Panc1 (cell line): ENCODE results near the gene WDR27. TPM values are rescaled to one million over a fixed set of nuclear protein-coding genes. Genes with fewer than 3 reads are reported as not detected.
"Not testable (repeated sequence)": the region's sequence is repeated elsewhere in the genome, so short reads cannot be mapped to it uniquely, and the experiment has no call there.

Experiments used
- ATAC-seq: fragments of 200-7000 bp; cut with Tn5 transposase; 2 replicates; pipeline ENCODE4 v1.9.1; 2020; ENCODE audit warnings: mild to moderate bottlenecking, moderate library complexity
- BruUV-seq: library from RNA; stranded (reverse); fragments of 400-500 nt; replicated peaks from 2 replicates; lab custom pipeline; 2021; lab: Mats Ljungman, UMichigan
- CTCF ChIA-PET: fragments of 300-600 bp; sonication (Branson Sonifier 250); formaldehyde crosslinking; loops from one replicate; lab custom pipeline; 2022; ENCODE audit warnings: antibody characterized with exemption; lab: Charles Lee
- POLR2A ChIA-PET: fragments of 300-600 bp; sonication (Branson Sonifier 250); formaldehyde crosslinking; loops from one replicate; lab custom pipeline; 2022; ENCODE audit warnings: antibody characterized with exemption; lab: Charles Lee
- DNase-seq: peaks from one replicate; pipeline ENCODE4 v3.0.0-alpha.2; 2010; ENCODE audit warnings: low read depth, low spot score
- H3K27ac ChIP-seq: 2 replicates; pipeline ENCODE4 v1.5.1; 2011; ENCODE audit warnings: mild to moderate bottlenecking, low read length, inconsistent platforms
- H3K27me3 ChIP-seq: fragments of 200-500 bp; sonication (Bioruptor generic); 2 replicates; pipeline ENCODE4 v1.6.0; 2014; ENCODE audit warnings: low read length, inconsistent platforms; ENCODE audit not compliant: control insufficient read depth, insufficient read depth
- H3K36me3 ChIP-seq: fragments of 200-500 bp; sonication (Bioruptor generic); 2 replicates; pipeline ENCODE4 v1.5.1; 2014; ENCODE audit warnings: inconsistent platforms, mild to moderate bottlenecking, low read length, moderate library complexity; ENCODE audit not compliant: control insufficient read depth, insufficient read depth
- H3K4me1 ChIP-seq: 2 replicates; pipeline ENCODE4 v1.5.1; 2011; ENCODE audit warnings: inconsistent platforms, mild to moderate bottlenecking, low read length, moderate library complexity; ENCODE audit not compliant: control insufficient read depth, insufficient read depth
- H3K4me3 ChIP-seq, 2 experiments: 2 replicates each; pipeline ENCODE4 v1.5.1; 2011 to 2012; ENCODE audit warnings: low read depth in 2 of 2, low read length in 2 of 2, mild to moderate bottlenecking in 2 of 2, inconsistent platforms in 1 of 2, moderate library complexity in 1 of 2
- H3K9me3 ChIP-seq: fragments of 200-500 bp; sonication (Bioruptor generic); 2 replicates; pipeline ENCODE4 v1.5.1; 2014; ENCODE audit warnings: low read depth, mild to moderate bottlenecking, inconsistent platforms, low read length, moderate library complexity; ENCODE audit not compliant: control insufficient read depth, insufficient read depth
- POLR2AphosphoS5 ChIP-seq: IDR thresholded peaks from 2 replicates; pipeline ENCODE4 v1.6.1; 2012; ENCODE audit warnings: mild to moderate bottlenecking, low read depth, low read length, moderate library complexity
- SIN3A ChIP-seq: IDR thresholded peaks from 2 replicates; pipeline ENCODE4 v1.6.1; 2012; ENCODE audit warnings: low read depth, mild to moderate bottlenecking, low read length, moderate library complexity, borderline replicate concordance; ENCODE audit not compliant: insufficient read depth
- TCF7L2 ChIP-seq: IDR thresholded peaks from 2 replicates; pipeline ENCODE4 v1.6.1; 2011; ENCODE audit warnings: mild to moderate bottlenecking, low read depth, low read length, inconsistent platforms
- in situ Hi-C: cut with HindIII; loops from 2 replicates; pipeline ENCODE4 v1.10.0; 2016; ENCODE audit warnings: low sequenced_read_pairs, low pct_unique_long_range_greater_than_20kb
- intact Hi-C: fragments of 100-400 bp; cut with micrococcal nuclease; formaldehyde crosslinking; loops from one replicate; pipeline ENCODE4 v1.10.0; 2022; ENCODE audit not compliant: unreplicated experiment
- total RNA-seq: library from RNA; stranded (reverse); gene quantifications from one replicate; pipeline ENCODE4 v1.2.1, GENCODE V29; 2021; ENCODE audit not compliant: unreplicated experiment
- TF ChIP-seq, protein P1 (sequence below): fragments of 450-650 bp; IDR thresholded peaks from 2 replicates; pipeline ENCODE4 v1.5.1; 2017; ENCODE audit warnings: mild to moderate bottlenecking
- TF ChIP-seq, protein P2 (sequence below), 2 experiments: IDR thresholded peaks; 2 replicates each; pipeline ENCODE4 v1.6.1; 2011 to 2012; ENCODE audit warnings: low read depth in 2 of 2, control low read depth in 1 of 2, low read length in 1 of 2, mild to moderate bottlenecking in 1 of 2, moderate library complexity in 1 of 2; ENCODE audit not compliant: insufficient read depth in 1 of 2

WDR27 gene
- total RNA-seq, 1 experiment from 2014 or later = 56.3 TPM

DNA sequence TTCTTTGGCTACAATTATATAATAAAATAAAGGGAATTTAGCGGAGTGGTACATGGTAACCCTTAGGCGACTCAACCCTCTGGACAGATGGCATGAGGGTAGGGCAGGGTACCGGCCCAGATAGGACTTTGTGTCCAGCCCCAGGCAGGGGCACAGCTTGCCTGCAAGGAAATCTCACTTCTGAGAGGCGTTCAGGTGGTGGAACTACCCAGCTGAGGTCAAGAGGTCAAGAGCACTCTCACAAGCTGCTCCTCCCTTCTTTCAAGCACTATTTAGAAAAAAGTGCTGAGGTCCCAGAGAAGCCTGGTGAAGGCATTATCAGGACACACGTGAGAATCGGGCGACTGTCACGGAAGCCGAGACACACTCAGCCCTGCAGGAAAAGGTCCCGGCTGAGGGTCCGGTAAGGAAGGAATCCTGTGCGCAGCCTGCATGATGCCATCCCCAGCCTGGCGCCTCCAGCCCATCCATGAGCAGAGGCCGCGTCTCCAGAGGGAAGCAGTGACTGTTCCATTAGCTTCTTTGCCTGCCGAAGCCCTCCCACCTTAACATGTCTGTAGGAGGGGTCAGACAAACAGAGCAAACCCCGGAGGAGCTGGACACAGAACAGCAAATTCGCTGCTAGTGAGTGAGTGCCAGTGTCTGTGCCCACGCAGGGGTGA, 54.8 kb downstream of the WDR27 start:
- no TSS peak for BruUV-seq
- ATAC-seq (no peak), DNase-seq (no peak)
- TF ChIP-seq, protein P1, sequence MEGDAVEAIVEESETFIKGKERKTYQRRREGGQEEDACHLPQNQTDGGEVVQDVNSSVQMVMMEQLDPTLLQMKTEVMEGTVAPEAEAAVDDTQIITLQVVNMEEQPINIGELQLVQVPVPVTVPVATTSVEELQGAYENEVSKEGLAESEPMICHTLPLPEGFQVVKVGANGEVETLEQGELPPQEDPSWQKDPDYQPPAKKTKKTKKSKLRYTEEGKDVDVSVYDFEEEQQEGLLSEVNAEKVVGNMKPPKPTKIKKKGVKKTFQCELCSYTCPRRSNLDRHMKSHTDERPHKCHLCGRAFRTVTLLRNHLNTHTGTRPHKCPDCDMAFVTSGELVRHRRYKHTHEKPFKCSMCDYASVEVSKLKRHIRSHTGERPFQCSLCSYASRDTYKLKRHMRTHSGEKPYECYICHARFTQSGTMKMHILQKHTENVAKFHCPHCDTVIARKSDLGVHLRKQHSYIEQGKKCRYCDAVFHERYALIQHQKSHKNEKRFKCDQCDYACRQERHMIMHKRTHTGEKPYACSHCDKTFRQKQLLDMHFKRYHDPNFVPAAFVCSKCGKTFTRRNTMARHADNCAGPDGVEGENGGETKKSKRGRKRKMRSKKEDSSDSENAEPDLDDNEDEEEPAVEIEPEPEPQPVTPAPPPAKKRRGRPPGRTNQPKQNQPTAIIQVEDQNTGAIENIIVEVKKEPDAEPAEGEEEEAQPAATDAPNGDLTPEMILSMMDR = no peak
- no peak for TF ChIP-seq POLR2AphosphoS5
- TF ChIP-seq, protein P2, sequence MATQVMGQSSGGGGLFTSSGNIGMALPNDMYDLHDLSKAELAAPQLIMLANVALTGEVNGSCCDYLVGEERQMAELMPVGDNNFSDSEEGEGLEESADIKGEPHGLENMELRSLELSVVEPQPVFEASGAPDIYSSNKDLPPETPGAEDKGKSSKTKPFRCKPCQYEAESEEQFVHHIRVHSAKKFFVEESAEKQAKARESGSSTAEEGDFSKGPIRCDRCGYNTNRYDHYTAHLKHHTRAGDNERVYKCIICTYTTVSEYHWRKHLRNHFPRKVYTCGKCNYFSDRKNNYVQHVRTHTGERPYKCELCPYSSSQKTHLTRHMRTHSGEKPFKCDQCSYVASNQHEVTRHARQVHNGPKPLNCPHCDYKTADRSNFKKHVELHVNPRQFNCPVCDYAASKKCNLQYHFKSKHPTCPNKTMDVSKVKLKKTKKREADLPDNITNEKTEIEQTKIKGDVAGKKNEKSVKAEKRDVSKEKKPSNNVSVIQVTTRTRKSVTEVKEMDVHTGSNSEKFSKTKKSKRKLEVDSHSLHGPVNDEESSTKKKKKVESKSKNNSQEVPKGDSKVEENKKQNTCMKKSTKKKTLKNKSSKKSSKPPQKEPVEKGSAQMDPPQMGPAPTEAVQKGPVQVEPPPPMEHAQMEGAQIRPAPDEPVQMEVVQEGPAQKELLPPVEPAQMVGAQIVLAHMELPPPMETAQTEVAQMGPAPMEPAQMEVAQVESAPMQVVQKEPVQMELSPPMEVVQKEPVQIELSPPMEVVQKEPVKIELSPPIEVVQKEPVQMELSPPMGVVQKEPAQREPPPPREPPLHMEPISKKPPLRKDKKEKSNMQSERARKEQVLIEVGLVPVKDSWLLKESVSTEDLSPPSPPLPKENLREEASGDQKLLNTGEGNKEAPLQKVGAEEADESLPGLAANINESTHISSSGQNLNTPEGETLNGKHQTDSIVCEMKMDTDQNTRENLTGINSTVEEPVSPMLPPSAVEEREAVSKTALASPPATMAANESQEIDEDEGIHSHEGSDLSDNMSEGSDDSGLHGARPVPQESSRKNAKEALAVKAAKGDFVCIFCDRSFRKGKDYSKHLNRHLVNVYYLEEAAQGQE (IDR thresholded peaks at IDR 0.05; ENCODE audit: insufficient read depth in 1 of 2, low read depth in 2 of 2, low read length in 1 of 2) = no peak
- TF ChIP-seq TCF7L2 = no peak
- TF ChIP-seq SIN3A = no peak
- no peak overlapping the region for H3K27ac ChIP-seq
- in situ Hi-C loops (no loop called here), intact Hi-C loops (no loop called here)
- POLR2A ChIA-PET = no interaction called here
- CTCF ChIA-PET = no interaction called here
- no peak overlapping the region for H3K4me3 ChIP-seq
- H3K9me3 ChIP-seq = no peaks in the 10 kb centered on the region
- H3K36me3 ChIP-seq = no peaks in the 10 kb centered on the region
- H3K27me3 ChIP-seq = no peaks in the 10 kb centered on the region
- no peaks in the 10 kb centered on the region for H3K4me1 ChIP-seq

DNA sequence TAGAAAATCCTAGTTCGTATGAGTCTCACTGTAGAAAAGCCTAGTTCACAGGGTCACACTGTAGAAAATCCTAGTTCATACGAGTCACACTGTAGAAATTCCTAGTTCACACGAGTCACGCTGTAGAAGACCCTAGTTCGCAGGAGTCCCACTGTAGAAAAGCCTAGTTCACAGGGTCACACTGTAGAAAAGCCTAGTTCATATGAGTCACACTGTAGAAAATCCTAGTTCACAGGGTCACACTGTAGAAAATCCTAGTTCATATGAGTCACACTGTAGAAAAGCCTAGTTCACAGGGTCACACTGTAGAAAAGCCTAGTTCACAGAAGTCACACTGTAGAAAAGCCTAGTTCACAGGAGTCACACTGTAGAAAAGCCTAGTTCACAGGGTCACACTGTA, 56.4 kb downstream of the WDR27 start:
- BruUV-seq, intact Hi-C loops: not testable (repeated sequence)

DNA sequence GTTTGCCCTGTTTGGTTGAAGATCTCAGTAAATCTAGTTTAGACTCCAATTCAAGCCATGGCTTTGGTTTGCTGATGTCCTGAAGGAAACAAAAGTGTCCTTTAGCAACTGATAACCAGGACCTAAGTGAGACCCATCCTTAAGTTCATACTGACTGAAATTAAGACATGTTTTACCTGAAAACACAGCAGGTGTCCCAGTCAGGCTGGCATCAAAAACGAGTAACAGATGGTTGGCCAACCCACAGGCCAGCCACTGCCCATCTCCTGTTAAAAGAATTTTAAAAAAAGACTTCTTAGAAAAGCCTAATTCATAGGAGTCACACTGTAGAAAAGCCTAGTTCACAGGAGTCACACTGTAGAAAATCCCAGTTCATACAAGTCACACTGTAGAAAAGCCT, 58.3 kb downstream of the WDR27 start:
- TF ChIP-seq, protein P2 (IDR thresholded peaks at IDR 0.05; ENCODE audit: insufficient read depth in 1 of 2, low read depth in 2 of 2, low read length in 1 of 2) = no peak
- in situ Hi-C loops = no loop called here
- Histone ChIP-seq H3K27me3 (no peaks in the 10 kb centered on the region), H3K4me1 (no peaks in the 10 kb centered on the region), H3K36me3 (no peaks in the 10 kb centered on the region), H3K4me3 (no peak overlapping the region), H3K9me3 (no peaks in the 10 kb centered on the region), H3K27ac (no peak overlapping the region)
- POLR2A ChIA-PET = no interaction called here
- no peak for ATAC-seq
- no TSS peak for BruUV-seq
- intact Hi-C loops = no loop called here
- no peak for DNase-seq
- CTCF ChIA-PET = no interaction called here

More for the DNA sequence above, 56.4 kb downstream of the WDR27 start:
- DNase-seq, CTCF ChIA-PET, H3K4me3 ChIP-seq, ATAC-seq, H3K27me3 ChIP-seq, in situ Hi-C loops, H3K4me1 ChIP-seq, H3K27ac ChIP-seq, H3K9me3 ChIP-seq, H3K36me3 ChIP-seq, POLR2A ChIA-PET: not testable (repeated sequence)
